GM13976 (cell line): ENCODE measurements around the gene ARMC3.
"Not testable (repeated sequence)": the region's sequence is repeated elsewhere in the genome, so short reads cannot be mapped to it uniquely, and the experiment has no call there.

Experiments
- DNase-seq: peaks from one replicate; pipeline ENCODE4 v3.0.0; 2012; ENCODE audit warnings: low spot score
- CTCF ChIP-seq: IDR thresholded peaks from 2 replicates; pipeline ENCODE4 v1.5.1; 2012; ENCODE audit warnings: borderline replicate concordance, mild to moderate bottlenecking; ENCODE audit not compliant: insufficient read depth; ENCODE audit errors: extremely low read depth, missing control alignments, control extremely low read depth
- in situ Hi-C: fragments of 300-500 bp; cut with MboI; formaldehyde crosslinking; loops from one replicate; pipeline ENCODE4 v1.12.0; 2022; ENCODE audit warnings: low sequenced_read_pairs, mixed read lengths, inconsistent platforms; ENCODE audit not compliant: unreplicated experiment

Gene ARMC3

GRCh38 chr10:23056186-23056579 lies 128.3 kb downstream of the ARMC3 start:
- no peak for TF ChIP-seq CTCF
- no peak for DNase-seq
- in situ Hi-C loops = no loop called here

- no peak for TF ChIP-seq CTCF
- no peak for DNase-seq
- in situ Hi-C loops = no loop called here
Observed at GRCh38 chr10:23058366-23058765, 130.5 kb downstream of the ARMC3 start.

GRCh38 chr10:23060918-23061317 lies 133.1 kb downstream of the ARMC3 start:
- no peak for TF ChIP-seq CTCF
- in situ Hi-C loops = no loop called here
- no peak for DNase-seq

- in situ Hi-C loops = no loop called here
- DNase-seq = no peak
- no peak for TF ChIP-seq CTCF
Observed at GRCh38 chr10:23063045-23063972, 135.5 kb downstream of the ARMC3 start.

- in situ Hi-C loops = no loop called here
- no peak for TF ChIP-seq CTCF
- DNase-seq = no peak
Observed at GRCh38 chr10:23063973-23064812, 136.3 kb downstream of the ARMC3 start.

GRCh38 chr10:23064813-23065114 lies 136.9 kb downstream of the ARMC3 start:
- DNase-seq, in situ Hi-C loops: not testable (repeated sequence)
